ENCODE measurements around the gene ARMC9.

GRCh38 chr2:231203087-231203486, 4.7 kb downstream of the ARMC9 start:
- TF ChIP-seq EZH2 (IDR thresholded peaks at IDR 0.05; ENCODE audit: low read length, unreplicated experiment) (no peak), CTCF (conservative IDR thresholded peaks at IDR 0.05; ENCODE audit: low read depth, low read length) (no peak), EZH2phosphoT487 (IDR thresholded peaks at IDR 0.05; ENCODE audit: borderline replicate concordance, low read length) (no peak)

Data from PC-3 (cell line).